Calu3 (cell line): ENCODE data around the gene KAT6B. TPM values are rescaled to one million over a fixed set of nuclear protein-coding genes. Genes with fewer than 3 reads are reported as not detected.
A peak's percentile ranks its signal among the peaks of the same experiment; 100 is the strongest.

Source experiments
- BruUV-seq: library from RNA; stranded (reverse); fragments of 400-500 nt; replicated peaks from 2 replicates; lab custom pipeline; 2021; lab: Mats Ljungman, UMichigan
- CTCF ChIA-PET: fragments of 300-600 bp; sonication (Branson Sonifier 250); formaldehyde crosslinking; loops from one replicate; lab custom pipeline; 2022; ENCODE audit warnings: antibody characterized with exemption; lab: Charles Lee
- DNase-seq: peaks from one replicate; pipeline ENCODE4 v3.0.0; 2022
- H3K27ac Mint-ChIP-seq: one replicate; pipeline ENCODE4 v1.8.0; 2022; ENCODE audit warnings: mixed read lengths; ENCODE audit not compliant: unreplicated experiment
- H3K27me3 Mint-ChIP-seq: one replicate; pipeline ENCODE4 v1.8.0; 2022; ENCODE audit warnings: mixed read lengths; ENCODE audit not compliant: unreplicated experiment
- H3K36me3 Mint-ChIP-seq: one replicate; pipeline ENCODE4 v1.8.0; 2022; ENCODE audit warnings: mild to moderate bottlenecking, moderate library complexity, mixed read lengths; ENCODE audit not compliant: insufficient read depth, unreplicated experiment
- H3K4me1 Mint-ChIP-seq: one replicate; pipeline ENCODE4 v1.8.0; 2022; ENCODE audit warnings: mild to moderate bottlenecking, low read depth, mixed read lengths; ENCODE audit not compliant: unreplicated experiment
- H3K4me3 Mint-ChIP-seq: one replicate; pipeline ENCODE4 v1.8.0; 2022; ENCODE audit warnings: mild to moderate bottlenecking, low read depth, moderate library complexity, mixed read lengths; ENCODE audit not compliant: unreplicated experiment
- H3K9me3 Mint-ChIP-seq: one replicate; pipeline ENCODE4 v1.8.0; 2022; ENCODE audit warnings: low read depth, mixed read lengths; ENCODE audit not compliant: unreplicated experiment
- CTCF ChIP-seq: fragments of 200-600 bp; IDR thresholded peaks from one replicate; pipeline ENCODE4 v1.8.0; 2022; ENCODE audit warnings: antibody characterized with exemption; ENCODE audit not compliant: unreplicated experiment
- intact Hi-C: fragments of 100-400 bp; cut with micrococcal nuclease; formaldehyde crosslinking; loops from one replicate; pipeline ENCODE4 v1.10.0; 2022; ENCODE audit not compliant: unreplicated experiment
- total RNA-seq: library from RNA; stranded (reverse); gene quantifications from 2 replicates; pipeline ENCODE4 v1.2.3, GENCODE V29; 2022

The KAT6B gene
- total RNA-seq, 1 experiment from 2014 or later: 28.6 TPM

GRCh38 chr10:74827045-74827441 is 643 bp downstream of the KAT6B start:
- BruUV-seq: no TSS peak
- H3K4me1 Mint-ChIP-seq: peaks cover 28% of the 10 kb centered on the region
- CTCF ChIA-PET: no interaction called here
- H3K27me3 Mint-ChIP-seq: no peaks in the 10 kb centered on the region
- TF ChIP-seq CTCF: no peak
- peak overlapping the region; percentile 100 for H3K27ac Mint-ChIP-seq
- no peak for DNase-seq
- intact Hi-C loops: loop anchor here (5.0 to 10.0 kb wide), 2 partner anchors 95 to 168 kb away; no protein-coding TSS in a partner anchor
- peaks cover 38% of the 10 kb centered on the region for H3K36me3 Mint-ChIP-seq
- no peaks in the 10 kb centered on the region for H3K9me3 Mint-ChIP-seq
- H3K4me3 Mint-ChIP-seq: peak overlapping the region; percentile 66

- BruUV-seq: no TSS peak
- no peaks in the 10 kb centered on the region for H3K9me3 Mint-ChIP-seq
- no peaks in the 10 kb centered on the region for H3K27me3 Mint-ChIP-seq
- H3K4me1 Mint-ChIP-seq: peaks cover 25% of the 10 kb centered on the region
- intact Hi-C loops: loop anchor here (5.0 to 10.0 kb wide), 2 partner anchors 95 to 167 kb away; no protein-coding TSS in a partner anchor
- peak overlapping the region; percentile 66 for H3K4me3 Mint-ChIP-seq
- CTCF ChIA-PET: no interaction called here
- peak overlapping the region; percentile 100 for H3K27ac Mint-ChIP-seq
- no peak for DNase-seq
- TF ChIP-seq CTCF: no peak
- H3K36me3 Mint-ChIP-seq: peaks cover 38% of the 10 kb centered on the region
Observed at GRCh38 chr10:74827694-74828093, 1.3 kb downstream of the KAT6B start.

GRCh38 chr10:74828946-74829345 is 2.5 kb downstream of the KAT6B start:
- H3K27ac Mint-ChIP-seq: no peak overlapping the region
- BruUV-seq: TSS peak; percentile 50
- peaks cover 25% of the 10 kb centered on the region for H3K4me1 Mint-ChIP-seq
- H3K36me3 Mint-ChIP-seq: peaks cover 35% of the 10 kb centered on the region
- TF ChIP-seq CTCF: no peak
- H3K4me3 Mint-ChIP-seq: no peak overlapping the region
- H3K9me3 Mint-ChIP-seq: no peaks in the 10 kb centered on the region
- DNase-seq: no peak
- H3K27me3 Mint-ChIP-seq: no peaks in the 10 kb centered on the region
- CTCF ChIA-PET: interaction anchor here (0.7 kb wide), 1 partner anchor 269 kb away, joined by 5 read pairs; no protein-coding TSS in a partner anchor
- intact Hi-C loops: loop anchor here (5.0 to 10.0 kb wide), 2 partner anchors 93 to 166 kb away; no protein-coding TSS in a partner anchor

GRCh38 chr10:74831518-74832120 is 5.2 kb downstream of the KAT6B start:
- no peak for DNase-seq
- H3K36me3 Mint-ChIP-seq: peaks cover 8% of the 10 kb centered on the region
- CTCF ChIA-PET: no interaction called here
- H3K4me3 Mint-ChIP-seq: no peak overlapping the region
- TSS peak; percentile 6 for BruUV-seq
- no peak overlapping the region for H3K27ac Mint-ChIP-seq
- intact Hi-C loops: no loop called here
- peaks cover 25% of the 10 kb centered on the region for H3K4me1 Mint-ChIP-seq
- H3K9me3 Mint-ChIP-seq: no peaks in the 10 kb centered on the region
- TF ChIP-seq CTCF: no peak
- H3K27me3 Mint-ChIP-seq: no peaks in the 10 kb centered on the region
